Measurements from ENCODE around the gene PCYOX1L.

The PCYOX1L gene

DNA sequence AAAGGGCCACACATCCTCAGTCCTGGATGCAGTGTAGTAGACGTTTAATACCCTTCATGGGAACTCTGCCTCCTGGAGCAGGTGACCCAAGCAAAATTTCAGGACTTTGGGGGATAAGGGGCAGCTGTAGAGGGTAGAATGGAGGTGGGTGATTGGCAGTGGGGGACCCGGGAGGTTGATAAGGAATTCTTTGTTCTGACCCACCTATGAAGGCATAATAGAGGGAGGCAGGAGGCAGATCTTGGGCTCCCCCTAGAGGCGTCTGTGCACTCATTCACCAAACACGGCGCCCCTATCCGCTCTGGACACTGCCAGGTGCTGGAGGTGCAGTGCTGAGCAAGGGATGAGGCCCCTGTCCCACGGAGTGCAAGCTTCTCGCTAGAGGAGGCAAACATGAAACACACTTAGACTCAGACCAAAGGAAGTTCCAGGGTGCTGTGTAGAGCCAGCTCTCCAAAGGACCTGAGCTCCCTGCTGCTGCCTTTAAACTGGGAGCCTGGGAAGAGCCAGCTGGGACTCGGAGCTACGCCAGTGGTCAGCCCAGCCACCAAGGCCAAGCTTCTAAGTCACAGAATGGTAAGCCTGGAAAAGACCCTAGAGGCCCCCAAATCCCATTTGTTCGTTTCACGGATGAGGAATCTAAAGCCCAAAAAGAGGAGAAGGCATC is 13.6 kb downstream of the PCYOX1L start:
- DNase-seq = peak; percentile 80

DNA sequence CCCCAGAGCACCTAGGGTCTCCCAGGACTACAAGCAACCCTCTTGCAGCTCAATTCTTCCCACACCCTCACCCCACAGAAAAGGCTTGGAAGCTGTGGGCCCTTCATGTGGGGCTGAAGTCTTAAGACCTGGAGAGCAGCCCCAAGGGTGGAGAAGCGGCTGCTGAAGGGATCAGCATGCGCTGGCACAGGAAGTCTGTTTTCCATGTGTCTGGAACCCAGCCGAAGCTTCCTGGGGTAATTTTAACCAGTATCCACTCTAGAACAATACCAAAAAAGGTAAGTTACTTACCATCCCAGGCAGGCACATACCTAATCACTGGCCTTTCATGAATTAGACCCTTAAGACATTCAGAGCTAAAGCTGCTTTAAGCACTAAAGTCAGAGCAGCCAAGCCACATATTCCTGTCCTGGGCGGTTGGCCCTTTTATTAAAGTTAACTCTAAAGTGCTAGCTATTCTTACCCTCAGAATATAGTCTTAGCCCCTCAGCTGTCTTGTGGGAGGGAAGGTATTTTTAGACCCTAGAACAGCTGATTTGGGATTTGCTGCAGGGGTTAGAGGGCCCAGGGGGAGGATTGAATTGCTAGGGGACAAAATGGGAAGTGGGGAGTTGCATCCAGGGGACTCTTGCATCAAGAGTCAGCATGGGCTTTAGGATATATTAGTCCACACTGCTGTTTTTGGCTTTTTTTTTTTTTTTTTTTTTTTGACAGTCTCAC is 14.4 kb downstream of the PCYOX1L start:
- no peak for DNase-seq

DNA sequence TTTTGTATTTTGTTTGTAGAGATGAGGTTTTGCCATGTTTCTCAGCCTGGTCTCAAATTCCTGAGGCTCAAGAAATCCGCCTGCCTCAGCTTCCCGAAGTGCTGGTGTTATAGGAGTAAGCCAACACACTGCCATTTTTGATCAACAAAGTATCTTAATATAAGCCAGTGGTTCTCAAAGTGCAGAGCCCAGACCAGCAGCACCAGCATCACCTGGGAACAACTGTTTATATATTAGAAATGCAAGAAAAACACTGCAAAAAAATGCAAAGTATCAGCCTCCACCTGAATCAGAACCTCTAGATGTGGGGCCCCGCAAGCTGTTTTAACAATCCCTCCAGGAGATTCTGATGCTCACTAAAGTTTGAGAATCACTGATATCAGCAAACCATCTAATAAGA is 15.1 kb downstream of the PCYOX1L start:
- no peak for DNase-seq

DNA sequence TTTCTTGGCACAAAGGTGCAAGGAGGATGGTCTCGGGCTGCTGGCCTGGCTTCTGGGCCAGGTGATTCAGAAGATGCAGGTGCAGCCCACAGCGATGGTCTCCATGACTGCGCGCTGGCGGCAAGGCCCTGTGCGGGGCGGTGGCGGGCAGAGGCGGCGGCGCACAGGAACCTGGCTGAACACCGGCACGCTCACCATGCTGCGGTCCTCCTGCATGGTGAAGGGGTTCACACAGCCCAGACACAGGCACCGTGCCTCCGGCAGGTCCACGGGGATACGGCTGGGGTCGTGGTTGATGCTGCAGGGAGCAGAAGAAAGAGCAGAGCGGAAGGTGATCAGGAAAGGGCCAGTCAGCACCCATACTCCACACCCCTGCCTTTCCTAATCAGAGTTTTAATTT is 16.5 kb downstream of the PCYOX1L start:
- no peak for DNase-seq

DNA sequence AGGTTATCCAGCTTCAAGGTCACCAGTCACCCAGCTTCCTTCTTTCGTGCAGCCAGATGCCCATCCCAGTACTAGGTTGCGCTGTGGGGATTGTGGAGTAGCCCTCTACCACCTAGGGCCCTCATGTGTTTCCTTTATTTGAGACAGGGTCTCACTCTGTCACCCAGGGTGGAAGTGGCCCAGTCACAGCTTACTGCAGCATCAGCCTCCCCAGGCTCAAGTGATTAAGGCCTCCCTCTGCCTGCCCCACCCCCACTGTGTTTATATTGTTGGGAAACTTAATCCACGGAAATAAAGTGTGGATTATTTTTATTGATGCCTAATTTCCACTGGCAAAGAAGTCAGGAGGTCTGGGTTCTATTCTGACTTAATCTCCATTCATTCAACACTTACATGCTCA is 17.0 kb downstream of the PCYOX1L start:
- DNase-seq = no peak

- DNase-seq = no peak
Measured at GRCh38 chr5:149375434-149375833, 17.6 kb downstream of the PCYOX1L start.

GRCh38 chr5:149376104-149376503 is 18.3 kb downstream of the PCYOX1L start:
- DNase-seq = no peak

DNA sequence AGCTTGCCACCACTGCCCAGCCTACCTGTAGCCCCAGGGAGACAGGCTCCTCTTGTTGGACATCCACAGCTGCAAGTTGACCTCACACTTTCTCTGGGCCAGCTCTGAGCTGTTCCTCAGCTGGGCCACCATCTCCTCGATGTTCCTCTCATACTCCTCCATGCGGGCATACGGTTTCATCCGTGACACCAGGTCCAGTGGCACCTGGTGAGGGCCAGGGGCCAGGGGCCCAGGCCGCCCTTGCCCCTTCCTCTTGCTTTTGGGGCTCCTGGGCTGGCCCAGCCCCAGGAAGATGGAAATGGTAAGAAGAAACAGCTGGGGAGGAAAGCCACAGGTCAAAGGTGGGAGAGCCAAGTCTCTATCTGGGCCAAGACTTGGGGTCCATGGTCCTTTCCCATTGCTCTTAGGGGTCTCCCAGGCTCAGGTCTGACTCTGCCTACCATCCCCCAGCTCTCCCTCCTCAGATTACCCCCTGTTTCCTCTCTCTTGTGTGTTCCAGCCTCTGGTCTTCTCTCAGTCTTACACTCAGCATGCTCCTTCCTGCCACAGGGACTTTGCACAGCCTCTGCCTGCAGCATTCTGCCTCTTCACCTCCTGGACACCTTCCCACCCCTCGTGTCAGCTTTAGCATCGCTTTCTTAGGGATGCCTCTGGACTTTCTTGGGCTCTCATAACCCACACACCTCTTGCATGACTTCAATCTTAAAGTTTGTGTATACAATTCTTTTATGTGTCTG is 19.0 kb downstream of the PCYOX1L start:
- DNase-seq = no peak

GRCh38 chr5:149378241-149378820 is 20.5 kb downstream of the PCYOX1L start:
- no peak for DNase-seq

DNA sequence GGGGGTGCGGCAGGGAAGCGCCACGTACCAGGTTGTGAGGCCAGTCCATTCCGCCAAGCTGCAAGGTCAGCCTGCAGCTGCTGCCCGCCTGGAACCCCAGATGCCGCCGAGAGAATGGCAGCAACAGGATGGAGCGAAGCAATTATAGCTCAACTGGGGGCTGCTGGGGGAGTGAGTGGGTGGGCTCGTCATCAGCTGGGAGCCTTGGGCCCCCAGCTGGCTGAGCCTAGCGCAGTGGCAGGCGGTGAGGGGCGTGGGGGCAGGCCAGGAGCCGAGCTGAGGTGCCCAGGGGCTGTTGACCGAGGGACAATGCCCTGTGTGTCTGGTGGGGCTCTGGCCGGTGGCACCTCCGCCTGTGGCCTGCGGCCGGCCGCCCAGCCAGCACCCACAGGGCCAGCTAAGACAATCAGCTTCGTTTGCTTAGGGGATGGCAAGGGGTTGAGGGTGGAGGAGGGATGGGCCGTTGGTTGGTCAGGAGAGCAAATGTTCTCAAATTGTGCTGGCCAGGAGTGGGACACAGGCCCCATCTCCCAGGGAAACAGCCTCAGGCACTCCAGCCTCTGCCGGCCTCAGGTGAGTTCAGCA is 21.4 kb downstream of the PCYOX1L start, which contains the start of gene IL17B:
IL17B (minus strand) TSS at position 116 of the 585 bp plus-strand sequence; CDS start at position 49, 67 bp downstream.
- DNase-seq = no peak

DNA sequence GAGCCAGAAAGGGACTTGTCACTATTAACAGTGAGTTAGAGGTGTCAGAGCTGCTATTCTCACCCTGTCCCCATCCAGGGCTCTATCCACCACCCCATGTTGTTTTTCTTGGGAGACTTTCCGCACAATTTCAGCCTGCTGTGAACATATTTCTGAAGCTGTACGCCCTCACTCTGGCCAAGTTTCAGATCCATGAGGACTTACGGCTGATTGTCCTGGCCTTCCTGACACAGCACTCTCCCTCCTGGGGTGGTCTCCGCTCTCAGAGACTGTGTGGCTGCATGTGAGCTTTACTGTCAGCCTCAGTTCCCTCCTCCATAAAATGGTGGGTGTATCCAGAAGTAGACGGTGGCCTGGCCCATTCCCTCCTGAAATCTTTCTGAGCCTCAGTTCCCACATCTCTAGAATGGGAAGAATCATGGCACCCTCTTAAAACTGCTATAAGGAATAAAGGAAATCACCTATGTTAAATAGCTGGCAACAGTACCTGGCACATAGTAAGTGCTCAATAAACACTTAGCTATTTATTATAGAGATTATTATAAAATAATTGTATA is 22.1 kb downstream of the PCYOX1L start:
- DNase-seq = no peak

- no peak for DNase-seq
Measured at GRCh38 chr5:149380466-149381121, 22.7 kb downstream of the PCYOX1L start.

DNA sequence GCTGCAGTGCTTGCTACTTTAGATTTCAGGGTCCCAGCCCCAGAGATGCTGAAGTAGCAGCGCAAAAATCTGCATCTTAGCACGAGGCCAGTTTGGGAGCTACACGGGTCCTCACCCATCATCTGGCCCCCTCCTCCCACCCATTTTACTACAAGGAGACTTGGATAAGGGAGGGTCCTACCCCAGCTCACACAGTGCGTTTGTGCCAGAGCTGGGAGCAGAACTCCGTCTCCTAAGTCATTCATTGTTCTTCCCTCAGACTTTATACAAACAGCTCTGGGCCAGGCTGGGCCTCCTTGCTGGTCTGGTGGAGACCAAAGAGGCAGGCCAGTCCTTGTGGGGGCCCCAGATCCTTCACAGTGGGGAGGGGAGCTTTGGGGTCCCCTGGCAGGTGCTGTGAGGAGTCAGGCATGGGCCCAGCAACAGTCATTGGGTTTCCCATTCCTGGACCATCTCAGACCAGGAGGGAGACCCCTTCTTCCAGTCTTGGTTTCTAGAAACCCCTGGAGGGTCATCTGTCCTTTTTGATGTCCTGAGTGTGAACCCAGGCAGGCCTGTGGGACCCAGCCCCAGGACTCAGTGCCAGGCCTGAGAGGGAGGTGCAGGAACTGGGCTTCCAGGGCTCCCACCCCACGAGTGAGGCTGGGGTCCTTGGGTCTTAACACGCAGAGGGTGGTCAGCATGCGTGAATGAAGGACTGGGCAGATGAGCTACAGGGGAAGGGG is 23.6 kb downstream of the PCYOX1L start:
- DNase-seq = no peak

DNA sequence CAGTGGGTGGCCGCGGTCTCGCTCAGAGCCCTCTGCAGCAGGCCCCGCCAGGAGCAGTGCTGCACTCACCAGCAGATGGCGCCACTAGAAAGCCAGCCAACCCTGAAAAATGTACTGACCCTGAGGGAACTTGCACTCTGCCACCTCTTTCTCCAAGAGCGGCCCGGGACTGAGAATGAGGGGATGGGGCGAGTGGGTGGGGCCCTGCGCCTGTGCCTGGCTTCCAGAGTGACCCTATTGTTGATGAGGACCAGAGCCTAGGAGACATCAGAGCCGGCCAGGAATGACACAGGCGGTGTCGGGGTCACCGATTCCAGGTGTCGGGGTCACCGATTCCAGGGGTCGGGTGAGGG is 24.1 kb downstream of the PCYOX1L start:
- peak; percentile 84 for DNase-seq

GRCh38 chr5:149382517-149383220 is 24.8 kb downstream of the PCYOX1L start:
- no peak for DNase-seq

- no peak for DNase-seq
Measured at GRCh38 chr5:149383399-149383798, 25.6 kb downstream of the PCYOX1L start.

DNA sequence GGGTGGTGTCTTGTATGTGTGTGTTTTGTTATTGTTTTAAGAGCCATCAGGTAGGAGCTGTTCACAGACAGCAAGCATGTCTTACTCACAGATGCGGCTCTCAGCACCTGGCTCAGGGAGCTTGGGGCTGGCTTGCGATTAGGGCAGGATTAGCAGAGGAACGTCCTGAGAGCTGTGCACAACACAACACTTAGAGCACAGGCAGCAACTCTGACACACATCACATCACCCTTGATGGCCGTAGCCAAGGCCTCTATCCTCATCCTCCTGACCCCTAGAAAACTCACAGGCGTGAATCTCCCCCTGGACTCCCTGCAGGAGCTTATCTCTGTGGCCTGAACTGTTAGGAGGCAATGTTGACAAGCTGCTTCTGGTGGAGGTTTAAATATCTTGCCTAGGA is 28.3 kb downstream of the PCYOX1L start:
- DNase-seq = no peak

DNA sequence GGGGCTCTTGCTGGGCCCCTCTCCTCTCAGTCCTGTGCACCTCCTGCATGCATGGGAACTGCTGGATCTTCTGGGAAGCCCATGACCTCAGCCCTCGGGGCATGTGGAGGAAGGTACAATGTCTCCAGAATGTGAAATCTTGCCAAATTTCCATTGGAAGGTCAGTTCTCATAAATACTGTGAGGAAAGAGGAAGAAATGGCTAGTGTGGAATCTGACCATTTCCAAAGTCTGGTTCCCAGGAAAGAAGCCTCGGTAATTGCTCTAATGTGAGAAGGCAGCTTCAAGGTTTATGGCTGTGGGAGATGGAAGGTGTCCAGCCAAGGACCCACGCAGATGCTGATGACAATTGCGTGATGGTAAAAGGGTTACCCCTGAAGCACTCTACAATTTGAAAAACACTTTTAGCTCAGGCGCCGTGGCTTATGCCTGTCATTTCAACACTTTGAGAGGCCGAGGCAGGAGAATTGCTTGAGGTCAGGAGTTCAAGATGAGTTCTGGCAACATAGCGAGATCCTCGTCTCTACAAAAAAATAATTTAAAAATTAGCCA is 29.3 kb downstream of the PCYOX1L start:
- DNase-seq = no peak

- no peak for DNase-seq
Measured at GRCh38 chr5:149387982-149388381, 30.1 kb downstream of the PCYOX1L start.

DNA sequence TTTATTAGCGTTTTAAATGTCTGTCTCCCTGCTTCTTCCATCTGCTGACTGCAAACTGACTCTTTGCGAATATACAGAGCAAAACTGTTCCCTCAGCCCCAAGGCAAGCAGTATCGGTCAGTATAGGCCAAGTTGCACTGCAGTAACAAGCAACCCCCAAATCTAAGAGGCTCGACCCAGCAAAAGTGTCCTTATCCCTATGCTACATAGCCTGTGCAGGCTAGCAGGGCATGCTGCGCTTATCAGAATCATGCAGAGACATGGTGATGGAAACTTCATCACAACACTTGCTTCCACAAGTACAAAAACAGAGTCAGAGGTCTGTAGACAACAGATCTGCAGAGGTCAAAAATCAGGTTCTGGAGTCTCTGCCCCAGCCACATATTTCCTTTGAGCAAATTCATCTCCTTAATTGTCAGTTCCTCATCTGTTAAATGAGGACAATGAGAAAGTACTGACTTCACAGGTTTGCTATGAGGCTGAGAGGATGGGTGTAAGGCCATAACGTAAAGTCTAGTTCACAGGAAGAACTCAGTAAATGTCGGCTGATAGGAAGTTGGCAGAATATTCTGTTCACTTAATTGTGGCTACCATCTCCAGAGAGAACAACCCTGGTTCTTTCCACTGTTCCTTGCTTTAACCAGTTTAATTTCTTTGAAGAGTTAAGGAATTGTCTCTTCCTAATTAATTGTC is 30.8 kb downstream of the PCYOX1L start:
- DNase-seq = peak; percentile 11

Measured in hematopoietic multipotent progenitor cell treated with erythropoietin and hydrocortisone succinate and interleukin-3 and kit ligand, for 4 days (in vitro differentiated cells).